Peyer's patch (tissue), 4 donors: Measurements from ENCODE around the gene PCBP3.

Experiments used
- CTCF ChIP-seq, 6 experiments: fragments of 450-650 bp in 4 of 6; fragments of 200-600 bp in 2 of 6; sonication (generic) in 1 of 6; IDR thresholded peaks; one replicate each; pipeline ENCODE4 v1.5.1; 2017 to 2019; ENCODE audit warnings: antibody characterized with exemption in 6 of 6, mild to moderate bottlenecking in 3 of 6, moderate library complexity in 1 of 6
- POLR2A ChIP-seq, 2 donors: fragments of 450-650 bp; IDR thresholded peaks; one replicate each; pipeline ENCODE4 v1.5.1; 2017; ENCODE audit warnings: antibody characterized with exemption in 2 of 2, mild to moderate bottlenecking in 2 of 2, moderate library complexity in 2 of 2

DNA sequence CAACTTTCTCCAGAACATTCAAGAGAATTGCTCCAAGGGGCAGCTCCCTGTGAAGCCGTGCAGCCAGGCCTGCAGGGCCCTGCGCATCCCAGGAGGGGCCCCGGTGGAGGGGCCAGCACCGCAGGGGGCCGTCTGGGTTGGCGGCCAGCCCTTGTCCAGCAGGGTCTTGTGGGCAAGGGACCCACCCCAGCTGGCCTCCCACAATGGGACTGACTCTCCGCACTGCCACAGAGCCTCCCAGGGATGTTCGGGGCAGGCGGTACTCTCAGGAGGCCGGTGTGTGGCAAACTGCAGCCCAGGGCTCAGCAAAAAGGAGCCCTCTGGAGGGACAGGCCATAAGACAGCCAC lies 269.9 kb downstream of the PCBP3 start:
- TF ChIP-seq POLR2A (IDR thresholded peaks at IDR 0.05) (no peak), CTCF (IDR thresholded peaks at IDR 0.05) (no peak)
